PFSK-1 (cell line): ENCODE measurements around the gene CERS6.

Source experiments
- FOXP2 ChIP-seq: optimal IDR thresholded peaks from 2 replicates; pipeline ENCODE3; 2011; ENCODE audit warnings: borderline replicate concordance, control low read depth, inconsistent platforms; ENCODE audit not compliant: insufficient read depth; ENCODE audit errors: extremely low read length, extremely low read depth
- POLR2AphosphoS5 ChIP-seq: IDR thresholded peaks from 2 replicates; pipeline ENCODE4 v1.6.1; 2012; ENCODE audit warnings: low read depth, mild to moderate bottlenecking, control low read depth, low read length, moderate library complexity
- SIN3A ChIP-seq: IDR thresholded peaks from 2 replicates; pipeline ENCODE4 v1.6.1; 2012; ENCODE audit warnings: mild to moderate bottlenecking, low read length, moderate library complexity, borderline replicate concordance; ENCODE audit not compliant: insufficient read depth
- TAF1 ChIP-seq: IDR thresholded peaks from 2 replicates; pipeline ENCODE4 v1.6.1; 2012; ENCODE audit warnings: low read length, control low read depth, borderline replicate concordance; ENCODE audit not compliant: insufficient read depth
- TF ChIP-seq, protein P1 (sequence below), 2 experiments: IDR thresholded peaks; 2 replicates each; pipeline versions ENCODE4 v1.6.1 to v1.8.0; 2011 to 2012; ENCODE audit warnings: low read depth in 2 of 2, low read length in 2 of 2, control low read depth in 1 of 2, inconsistent platforms in 1 of 2, mild to moderate bottlenecking in 1 of 2, moderate library complexity in 1 of 2; ENCODE audit not compliant: insufficient read depth in 1 of 2

- TF ChIP-seq POLR2AphosphoS5 (no peak), SIN3A (no peak), TAF1 (no peak), FOXP2 (no peak)
- TF ChIP-seq, protein P1, sequence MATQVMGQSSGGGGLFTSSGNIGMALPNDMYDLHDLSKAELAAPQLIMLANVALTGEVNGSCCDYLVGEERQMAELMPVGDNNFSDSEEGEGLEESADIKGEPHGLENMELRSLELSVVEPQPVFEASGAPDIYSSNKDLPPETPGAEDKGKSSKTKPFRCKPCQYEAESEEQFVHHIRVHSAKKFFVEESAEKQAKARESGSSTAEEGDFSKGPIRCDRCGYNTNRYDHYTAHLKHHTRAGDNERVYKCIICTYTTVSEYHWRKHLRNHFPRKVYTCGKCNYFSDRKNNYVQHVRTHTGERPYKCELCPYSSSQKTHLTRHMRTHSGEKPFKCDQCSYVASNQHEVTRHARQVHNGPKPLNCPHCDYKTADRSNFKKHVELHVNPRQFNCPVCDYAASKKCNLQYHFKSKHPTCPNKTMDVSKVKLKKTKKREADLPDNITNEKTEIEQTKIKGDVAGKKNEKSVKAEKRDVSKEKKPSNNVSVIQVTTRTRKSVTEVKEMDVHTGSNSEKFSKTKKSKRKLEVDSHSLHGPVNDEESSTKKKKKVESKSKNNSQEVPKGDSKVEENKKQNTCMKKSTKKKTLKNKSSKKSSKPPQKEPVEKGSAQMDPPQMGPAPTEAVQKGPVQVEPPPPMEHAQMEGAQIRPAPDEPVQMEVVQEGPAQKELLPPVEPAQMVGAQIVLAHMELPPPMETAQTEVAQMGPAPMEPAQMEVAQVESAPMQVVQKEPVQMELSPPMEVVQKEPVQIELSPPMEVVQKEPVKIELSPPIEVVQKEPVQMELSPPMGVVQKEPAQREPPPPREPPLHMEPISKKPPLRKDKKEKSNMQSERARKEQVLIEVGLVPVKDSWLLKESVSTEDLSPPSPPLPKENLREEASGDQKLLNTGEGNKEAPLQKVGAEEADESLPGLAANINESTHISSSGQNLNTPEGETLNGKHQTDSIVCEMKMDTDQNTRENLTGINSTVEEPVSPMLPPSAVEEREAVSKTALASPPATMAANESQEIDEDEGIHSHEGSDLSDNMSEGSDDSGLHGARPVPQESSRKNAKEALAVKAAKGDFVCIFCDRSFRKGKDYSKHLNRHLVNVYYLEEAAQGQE (IDR thresholded peaks at IDR 0.05; ENCODE audit: insufficient read depth in 1 of 2, low read depth in 2 of 2, low read length in 2 of 2): no peak
Observed at GRCh38 chr2:168661863-168662256, 205.8 kb downstream of the CERS6 start.
